ENCODE measurements around the gene LTV1. TPM values are rescaled to one million over a fixed set of nuclear protein-coding genes. Genes with fewer than 3 reads are reported as not detected.
"Not testable (repeated sequence)": the region's sequence is repeated elsewhere in the genome, so short reads cannot be mapped to it uniquely, and the experiment has no call there.

LTV1 gene
- total RNA-seq, 1 donor from 2014 or later: 40.3 TPM

GRCh38 chr6:143872201-143872600, 29.1 kb downstream of the LTV1 start:
- DNase-seq (no peak), ATAC-seq (ENCODE audit: low read depth) (peak; percentile 45)
- ChIA-PET POLR2A (interaction anchor here (1.2 kb wide), 1 partner anchor 29 kb away, joined by 3 read pairs; the partner anchor contains the start of gene LTV1), CTCF (no interaction called here)
- Mint-ChIP-seq H3K4me3 (no peak overlapping the region), H3K27ac (no peak overlapping the region), H3K9me3 (peaks cover 28% of the 10 kb centered on the region), H3K36me3 (ENCODE audit: low read depth) (peaks cover 17% of the 10 kb centered on the region), H3K4me1 (peaks cover 16% of the 10 kb centered on the region), H3K27me3 (no peaks in the 10 kb centered on the region)
- no peak for TF ChIP-seq CTCF (IDR thresholded peaks at IDR 0.05)
- intact Hi-C loops (cut with micrococcal nuclease): no loop called here

DNA sequence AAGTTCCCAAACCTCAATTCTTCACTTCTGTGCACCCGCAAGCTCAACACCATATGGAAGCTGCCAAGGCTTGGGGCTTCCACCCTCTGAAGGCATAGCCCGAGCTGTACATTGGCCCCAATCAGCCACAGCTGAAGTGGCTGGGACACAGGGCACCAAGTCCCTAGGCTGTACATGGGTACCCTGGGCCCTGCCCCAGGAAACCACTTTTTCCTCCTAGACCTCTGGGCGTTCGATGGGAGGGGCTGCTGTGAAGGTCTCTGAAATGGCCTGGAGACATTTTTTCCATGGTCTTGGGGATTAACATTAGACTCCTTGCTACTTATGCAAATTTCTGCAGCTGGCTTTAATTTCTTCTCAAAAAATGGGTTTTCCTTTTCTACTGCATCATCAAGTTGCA, 30.5 kb downstream of the LTV1 start:
- CTCF ChIA-PET, H3K27ac Mint-ChIP-seq: not testable (repeated sequence)
- H3K4me1 Mint-ChIP-seq: peaks cover 16% of the 10 kb centered on the region

DNA sequence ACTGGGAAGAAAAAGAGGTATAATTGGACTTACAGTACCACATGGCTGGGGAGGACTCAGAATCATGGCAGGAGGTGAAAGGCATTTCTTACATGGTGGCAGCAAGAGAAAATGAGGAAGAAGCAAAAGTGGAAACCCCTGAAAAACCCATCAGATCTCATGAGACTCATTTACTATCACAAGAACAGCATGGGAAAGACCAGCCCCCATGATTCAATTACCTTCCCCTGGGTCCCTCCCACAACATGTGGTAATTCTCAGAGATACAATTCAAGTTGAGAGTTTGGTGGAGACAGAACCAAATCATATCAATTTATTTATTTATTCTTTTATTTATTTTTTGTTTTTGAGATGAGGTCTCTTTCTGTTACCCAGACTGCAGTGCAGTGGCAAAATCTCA, 31.4 kb downstream of the LTV1 start:
- ATAC-seq (ENCODE audit: low read depth); H3K36me3 Mint-ChIP-seq (ENCODE audit: low read depth); CTCF ChIA-PET; H3K27ac Mint-ChIP-seq; POLR2A ChIA-PET; DNase-seq; H3K27me3 Mint-ChIP-seq; intact Hi-C loops (cut with micrococcal nuclease): not testable (repeated sequence)
- peak overlapping the region; percentile 2 for H3K4me3 Mint-ChIP-seq
- H3K9me3 Mint-ChIP-seq: peaks cover 18% of the 10 kb centered on the region
- H3K4me1 Mint-ChIP-seq: peaks cover 16% of the 10 kb centered on the region

More for the DNA sequence above, 30.5 kb downstream of the LTV1 start:
- H3K36me3 Mint-ChIP-seq (ENCODE audit: low read depth); H3K27me3 Mint-ChIP-seq; intact Hi-C loops (cut with micrococcal nuclease); H3K4me3 Mint-ChIP-seq; DNase-seq; POLR2A ChIA-PET; ATAC-seq (ENCODE audit: low read depth): not testable (repeated sequence)
- H3K9me3 Mint-ChIP-seq: peaks cover 19% of the 10 kb centered on the region

- ChIA-PET CTCF (no interaction called here), POLR2A (no interaction called here)
- ATAC-seq (ENCODE audit: low read depth) (no peak), DNase-seq (no peak)
- peaks cover 17% of the 10 kb centered on the region for H3K9me3 Mint-ChIP-seq
- no peaks in the 10 kb centered on the region for H3K27me3 Mint-ChIP-seq
- H3K27ac Mint-ChIP-seq: no peak overlapping the region
- intact Hi-C loops (cut with micrococcal nuclease): no loop called here
- peaks cover 3% of the 10 kb centered on the region for H3K36me3 Mint-ChIP-seq (ENCODE audit: low read depth)
- no peak for TF ChIP-seq CTCF (IDR thresholded peaks at IDR 0.05)
- no peak overlapping the region for H3K4me3 Mint-ChIP-seq
- H3K4me1 Mint-ChIP-seq: peaks cover 13% of the 10 kb centered on the region
Observed at GRCh38 chr6:143877584-143878271, 34.6 kb downstream of the LTV1 start.

DNA sequence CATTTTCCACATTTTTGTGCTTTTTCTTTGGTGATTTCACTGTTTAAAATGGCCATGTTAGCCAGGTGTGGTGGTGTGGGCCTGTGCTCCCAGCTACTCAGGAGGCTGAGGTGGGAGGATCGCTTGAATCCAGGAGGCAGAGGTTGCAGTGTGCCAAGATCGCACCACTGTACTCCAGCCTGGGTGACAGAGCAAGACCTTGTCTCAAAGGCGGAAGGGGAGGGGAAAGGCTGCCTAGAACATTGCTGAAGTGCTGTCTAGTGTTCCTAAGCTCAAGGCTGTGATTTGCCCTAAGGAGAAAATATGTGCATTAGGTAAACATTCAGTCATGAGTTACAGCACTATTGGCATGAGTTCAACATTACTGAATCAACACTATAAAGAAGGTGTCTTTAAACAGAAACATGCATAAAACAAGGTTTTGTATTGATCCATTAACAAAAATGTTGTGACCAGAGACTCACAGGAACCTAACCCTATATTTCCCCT, 35.2 kb downstream of the LTV1 start:
- TF ChIP-seq CTCF (IDR thresholded peaks at IDR 0.05): no peak
- Mint-ChIP-seq H3K27me3 (no peaks in the 10 kb centered on the region), H3K4me1 (peaks cover 9% of the 10 kb centered on the region), H3K9me3 (peaks cover 16% of the 10 kb centered on the region), H3K4me3 (no peak overlapping the region), H3K36me3 (ENCODE audit: low read depth) (peaks cover 3% of the 10 kb centered on the region), H3K27ac (no peak overlapping the region)
- intact Hi-C loops (cut with micrococcal nuclease): no loop called here
- POLR2A ChIA-PET: no interaction called here
- CTCF ChIA-PET: no interaction called here
- ATAC-seq (ENCODE audit: low read depth) (no peak), DNase-seq (no peak)

GRCh38 chr6:143880412-143880811, 37.3 kb downstream of the LTV1 start:
- peaks cover 7% of the 10 kb centered on the region for H3K36me3 Mint-ChIP-seq (ENCODE audit: low read depth)
- DNase-seq: no peak
- H3K4me3 Mint-ChIP-seq: no peak overlapping the region
- H3K27ac Mint-ChIP-seq: no peak overlapping the region
- intact Hi-C loops (cut with micrococcal nuclease): no loop called here
- no peak for ATAC-seq (ENCODE audit: low read depth)
- no peaks in the 10 kb centered on the region for H3K4me1 Mint-ChIP-seq
- H3K27me3 Mint-ChIP-seq: no peaks in the 10 kb centered on the region
- peaks cover 6% of the 10 kb centered on the region for H3K9me3 Mint-ChIP-seq
- ChIA-PET POLR2A (no interaction called here), CTCF (no interaction called here)
- no peak for TF ChIP-seq CTCF (IDR thresholded peaks at IDR 0.05)

Measured in activated B cell treated with CpG ODN at 0.5 μM for 24 hours (primary cell).